ENCODE results near the gene TSPAN18.
A peak's percentile ranks its signal among the peaks of the same experiment; 100 is the strongest.
"Not testable (repeated sequence)": the region's sequence is repeated elsewhere in the genome, so short reads cannot be mapped to it uniquely, and the experiment has no call there.

Gene TSPAN18

DNA sequence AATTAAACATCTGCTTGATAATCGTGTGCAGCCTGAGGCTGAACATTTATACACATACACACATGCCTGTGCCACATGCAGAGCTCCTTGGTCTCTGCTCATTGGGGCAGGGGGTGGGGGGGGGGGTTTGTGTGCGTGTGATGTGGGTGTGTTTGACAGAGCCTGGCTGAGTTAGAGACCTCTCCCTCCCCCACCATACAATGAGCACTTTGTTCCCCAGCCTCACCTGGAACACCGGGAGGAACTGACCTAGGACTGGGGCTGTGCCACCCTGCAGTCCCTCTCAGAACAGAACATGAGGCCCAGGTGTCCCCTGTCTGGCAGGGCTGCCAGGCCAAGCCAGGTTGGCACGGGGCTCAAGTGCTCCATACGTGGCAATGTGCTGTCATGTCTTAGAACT lies 127.3 kb downstream of the TSPAN18 start:
- DNase-seq: no peak

DNA sequence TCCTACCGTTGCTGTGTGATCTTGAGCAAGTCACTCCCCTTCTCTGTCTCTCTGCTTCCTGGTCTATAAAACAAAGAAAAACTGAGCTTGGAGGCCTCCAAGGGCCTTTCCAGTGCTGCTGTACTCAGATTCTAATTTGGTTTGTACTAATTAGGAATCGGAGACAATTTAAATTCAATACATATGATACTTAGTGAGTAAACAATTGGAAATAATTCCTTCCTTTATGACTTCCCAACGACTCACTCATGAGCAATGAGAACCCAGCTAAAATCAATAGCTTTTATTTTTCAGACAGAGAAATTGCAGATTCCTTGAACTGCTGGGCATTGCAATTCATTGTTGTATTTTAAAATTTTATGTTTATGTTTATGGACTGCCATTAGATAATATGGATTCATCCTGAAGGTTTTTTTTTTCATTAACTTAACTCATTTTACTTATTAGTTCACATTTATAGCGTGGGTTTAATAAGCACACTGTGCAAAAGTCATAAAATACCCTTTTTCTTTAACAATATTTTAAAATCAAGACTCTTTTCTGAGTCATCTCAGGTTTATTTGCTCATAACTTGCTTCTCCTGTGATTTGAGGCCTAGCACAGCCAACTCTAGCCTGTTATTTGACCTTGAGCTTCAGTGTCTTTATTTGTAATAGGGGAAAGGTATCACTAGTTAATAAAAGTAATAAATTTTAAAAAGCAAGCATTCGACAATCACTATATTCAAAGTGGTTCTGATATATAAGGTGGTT lies 128.2 kb downstream of the TSPAN18 start:
- DNase-seq: no peak

DNA sequence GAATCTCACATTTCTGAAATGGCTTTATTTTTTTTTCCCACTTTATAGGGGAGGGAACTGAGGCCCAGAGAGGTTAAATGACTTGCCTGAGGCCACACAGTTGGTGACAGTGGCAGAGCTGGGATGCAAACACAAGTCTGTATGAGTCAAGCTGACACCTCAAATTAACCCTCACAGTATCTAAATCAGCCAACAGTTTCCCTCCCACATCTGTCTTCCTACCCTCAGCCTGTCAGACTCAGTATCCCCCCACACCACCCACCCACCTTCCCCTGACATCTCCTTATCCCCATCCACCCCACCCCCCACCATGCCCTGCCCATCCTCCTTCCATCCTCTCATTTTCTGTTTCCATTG lies 128.7 kb downstream of the TSPAN18 start:
- DNase-seq: no peak

DNA sequence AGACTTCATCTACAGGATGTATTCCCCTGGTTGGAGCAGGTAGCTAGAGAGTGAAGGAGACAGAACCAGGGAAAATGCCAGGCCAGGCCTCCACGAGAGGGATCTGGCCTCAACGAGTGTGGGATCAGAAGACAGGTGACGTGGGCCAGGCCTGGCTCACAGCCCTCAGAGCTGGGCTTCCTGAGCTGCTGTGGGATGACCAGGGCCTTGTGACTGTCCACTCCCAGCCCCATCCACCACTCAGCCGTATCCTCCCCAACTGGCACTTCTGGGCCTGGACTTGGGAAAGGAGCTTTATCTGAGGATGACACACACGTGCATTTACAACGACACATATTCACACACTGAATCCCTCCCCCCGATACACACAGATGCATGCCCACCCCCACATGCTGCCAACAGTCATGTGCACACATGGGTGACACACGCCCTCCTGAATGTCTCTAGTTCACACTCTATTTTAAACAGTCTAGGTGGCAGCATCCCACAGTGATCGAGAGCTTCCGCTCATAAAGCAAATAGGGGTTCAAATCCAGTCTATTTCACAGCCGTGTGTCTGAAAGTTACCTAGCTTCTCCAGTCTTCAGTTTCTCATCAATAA lies 130.8 kb downstream of the TSPAN18 start:
- DNase-seq: no peak

DNA sequence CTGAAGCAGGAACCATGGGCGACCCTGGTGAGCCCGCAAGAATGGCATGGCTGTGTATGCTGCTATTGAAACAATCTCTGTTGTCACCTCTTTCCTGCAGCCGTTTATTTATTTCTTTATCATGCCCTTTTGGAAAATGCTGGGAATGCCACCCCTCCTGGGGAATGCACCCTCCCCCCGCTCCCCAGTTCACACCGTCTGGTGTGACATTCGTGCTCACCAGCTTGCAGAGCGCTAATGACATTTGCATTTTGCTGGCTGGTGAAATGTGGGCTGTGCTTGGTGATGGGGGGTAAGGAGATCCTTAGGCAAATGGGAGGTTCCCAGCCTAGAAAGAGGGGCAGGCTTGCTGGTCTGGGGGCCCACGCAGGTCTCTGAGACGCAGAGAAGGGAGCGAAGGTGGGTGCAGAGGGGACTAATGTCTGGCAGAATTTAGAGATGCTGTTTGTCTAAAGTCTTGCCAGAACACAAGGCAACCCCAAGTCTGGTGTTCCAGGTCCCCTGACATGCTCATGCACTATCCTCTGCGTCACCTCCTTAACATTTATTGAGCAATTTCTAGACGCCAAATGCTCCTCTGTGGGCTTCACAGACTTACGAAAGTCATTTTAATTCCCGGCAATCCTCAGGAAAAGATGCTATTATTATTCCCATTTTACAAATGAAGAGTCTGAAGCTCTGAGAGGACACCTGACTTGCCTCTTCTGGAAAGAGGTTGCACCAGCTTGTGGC lies 132.2 kb downstream of the TSPAN18 start:
- DNase-seq: no peak

DNA sequence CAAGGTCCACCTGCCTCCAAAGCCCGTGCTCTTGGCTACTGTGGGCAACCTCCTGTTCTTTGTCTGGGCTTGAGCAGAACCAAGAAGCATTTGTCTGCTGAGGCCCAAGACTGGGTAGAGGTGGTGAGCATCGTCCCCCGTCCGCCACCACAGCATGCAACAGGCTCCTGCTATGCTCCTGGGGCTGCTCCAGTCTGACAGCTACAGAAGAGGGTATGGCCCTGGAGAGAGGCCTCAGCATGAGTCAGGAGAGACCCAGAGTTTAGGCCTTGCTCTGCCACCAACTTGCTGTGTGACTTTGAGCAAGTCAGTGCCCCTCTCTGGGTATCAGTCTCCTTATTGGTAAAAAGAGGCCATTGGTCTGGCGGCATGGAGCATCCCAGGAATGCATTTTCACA lies 132.8 kb downstream of the TSPAN18 start:
- DNase-seq: no peak

DNA sequence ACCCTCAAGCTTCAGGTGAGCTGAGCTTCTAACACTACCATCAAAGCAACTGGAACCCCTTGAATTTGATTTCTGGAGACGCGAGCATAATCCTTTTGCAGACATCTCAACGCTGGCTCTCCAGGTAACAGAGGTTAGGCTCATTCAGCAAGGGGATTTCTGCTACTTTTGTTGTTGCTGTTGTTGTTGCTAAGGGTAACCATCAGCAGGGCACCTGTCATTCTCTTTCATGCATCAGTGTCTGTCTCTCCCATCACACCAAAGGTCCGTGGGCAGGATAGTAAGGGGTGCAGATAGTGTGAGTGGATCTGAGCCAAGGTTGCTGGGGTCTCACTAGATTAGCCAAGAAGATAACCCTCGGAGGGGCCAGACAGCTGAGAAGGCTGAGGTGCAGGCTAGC lies 133.6 kb downstream of the TSPAN18 start:
- DNase-seq: no peak

DNA sequence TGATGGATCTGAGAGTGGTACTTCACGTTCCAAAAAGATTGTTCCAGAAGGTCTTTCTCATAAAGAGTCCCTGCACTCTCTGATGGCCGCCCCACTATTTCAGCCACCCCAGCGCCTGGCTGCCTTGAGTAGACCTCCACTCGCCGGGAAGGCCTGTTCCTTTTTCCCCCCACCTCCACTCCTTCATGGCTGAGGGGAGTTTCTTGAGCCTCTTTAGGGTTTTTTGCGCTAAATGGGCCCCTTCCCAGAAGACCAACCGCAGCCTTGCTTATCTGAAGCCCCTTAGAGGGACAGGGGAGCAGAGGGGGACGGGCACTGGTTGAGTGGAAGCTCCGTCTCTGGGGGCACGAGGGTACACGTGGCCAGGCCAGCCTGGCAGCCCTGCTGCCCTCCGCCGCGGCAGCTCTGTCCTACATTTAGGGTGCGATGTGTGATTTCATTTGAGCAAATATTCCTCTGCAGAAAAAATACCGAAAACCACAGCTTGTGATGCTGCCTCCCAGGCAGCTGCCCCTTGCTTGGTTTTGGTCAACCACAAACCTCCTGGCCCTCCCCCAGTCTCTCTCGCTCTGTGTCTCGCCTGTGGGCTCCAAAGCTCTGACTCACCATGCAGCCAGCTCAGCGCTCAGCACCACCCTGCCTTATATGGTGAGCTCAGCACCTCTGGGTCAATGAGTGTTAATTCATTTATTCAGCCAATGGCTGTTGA lies 135.2 kb downstream of the TSPAN18 start:
- DNase-seq: peak; percentile 44

DNA sequence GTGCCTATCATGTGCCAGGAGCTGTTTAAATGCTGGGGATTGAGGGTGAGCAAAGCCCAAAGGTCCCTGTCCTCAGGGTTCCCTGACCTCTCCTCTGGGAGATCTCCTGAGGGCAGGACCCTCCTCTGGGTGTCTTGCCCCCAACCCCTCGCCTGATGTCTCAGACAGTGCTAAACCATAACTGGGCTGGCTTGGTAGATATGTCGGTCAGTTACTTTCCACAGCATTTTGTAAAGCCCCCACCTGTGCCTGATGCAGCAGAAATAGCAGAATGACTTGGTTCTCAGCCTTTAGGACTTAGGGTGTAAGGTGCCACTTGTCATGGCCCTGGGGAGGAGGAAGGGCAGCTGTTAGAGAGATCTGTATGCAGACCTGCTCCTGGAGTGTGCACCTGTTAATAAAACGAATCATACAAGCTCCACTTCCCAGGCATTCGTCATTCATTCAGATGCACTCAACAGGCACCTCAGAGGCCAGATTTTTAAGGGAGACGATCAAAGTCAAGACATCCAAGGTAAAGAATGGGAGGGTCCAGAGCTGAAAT lies 135.9 kb downstream of the TSPAN18 start:
- DNase-seq: no peak

DNA sequence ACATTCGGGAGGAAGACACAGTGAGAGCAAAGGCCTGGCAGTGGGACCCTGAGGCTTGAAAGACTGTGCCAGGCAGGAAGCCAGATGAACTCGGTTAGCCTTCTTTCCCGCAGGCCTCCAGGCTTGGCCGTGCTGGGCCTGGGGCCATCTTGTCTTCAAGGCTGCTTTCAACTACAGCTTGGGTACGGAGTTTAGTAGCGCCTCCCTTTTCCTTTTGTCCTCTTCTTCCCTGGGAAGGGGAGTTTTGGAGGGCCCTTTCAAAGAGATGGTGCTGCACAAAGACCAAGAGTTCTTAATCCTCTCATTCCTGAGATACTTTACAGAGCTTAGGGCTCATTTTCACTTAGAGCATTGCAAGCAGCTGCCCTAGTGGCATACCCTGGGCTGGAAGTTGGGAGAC lies 136.5 kb downstream of the TSPAN18 start:
- no peak for DNase-seq

DNA sequence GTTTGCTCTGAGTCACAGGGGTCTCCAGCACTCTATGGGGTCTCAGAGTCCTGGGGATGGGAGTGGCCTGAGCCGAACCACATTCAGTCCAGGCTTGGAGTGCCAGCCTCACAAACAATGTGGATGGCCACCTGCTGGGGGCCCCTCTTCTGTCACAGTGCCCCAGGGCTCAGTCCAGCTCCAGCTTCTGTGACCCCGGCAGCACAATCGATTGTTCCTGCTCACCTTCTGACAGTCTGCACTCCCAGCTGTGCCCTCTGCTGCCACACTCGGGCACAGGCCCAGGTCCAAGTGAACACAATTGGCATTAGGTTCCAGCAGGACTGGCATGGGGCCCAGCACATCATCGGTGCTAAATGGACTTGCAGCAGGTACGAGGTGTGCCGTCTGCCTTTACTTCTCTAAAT lies 139.1 kb downstream of the TSPAN18 start:
- no peak for DNase-seq

DNA sequence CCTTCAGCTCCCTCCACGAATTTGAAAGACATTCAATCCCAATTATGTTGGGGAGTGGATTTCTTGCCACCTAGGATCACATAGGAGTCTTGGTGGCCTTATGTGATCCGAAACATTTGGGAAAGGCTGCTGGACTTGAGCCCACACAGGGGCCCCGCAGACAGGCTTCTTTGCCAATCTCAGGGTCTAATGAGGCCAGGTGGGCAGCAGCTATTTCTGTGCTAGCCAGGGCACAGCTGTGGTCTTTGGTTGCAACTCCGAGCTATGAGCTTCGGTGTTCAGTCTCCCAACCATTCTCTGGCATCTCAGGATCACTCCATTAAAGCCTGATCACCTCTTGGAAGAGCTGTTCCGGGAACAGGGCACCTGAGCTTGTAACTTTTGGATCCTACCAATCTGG lies 139.5 kb downstream of the TSPAN18 start:
- DNase-seq: no peak

DNA sequence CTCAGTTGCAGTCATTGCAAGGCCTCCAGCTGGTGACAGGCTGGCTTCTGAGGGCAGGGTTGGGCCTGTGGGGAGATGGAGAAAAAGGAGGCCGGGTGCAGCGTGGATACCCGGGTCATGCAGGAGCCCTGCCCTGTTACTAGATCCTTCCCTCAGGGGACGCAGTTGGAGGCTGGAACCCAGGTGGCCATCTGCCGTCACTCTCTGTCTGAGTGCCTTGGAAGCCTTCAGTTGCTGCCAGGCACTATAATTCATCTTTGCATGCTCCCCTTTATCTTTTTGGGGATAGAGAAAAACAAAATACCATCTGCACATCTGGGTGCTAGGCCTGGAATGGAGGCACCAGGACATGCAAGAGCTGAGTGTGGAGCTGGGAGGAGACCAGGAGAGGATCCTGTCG lies 141.3 kb downstream of the TSPAN18 start:
- no peak for DNase-seq

DNA sequence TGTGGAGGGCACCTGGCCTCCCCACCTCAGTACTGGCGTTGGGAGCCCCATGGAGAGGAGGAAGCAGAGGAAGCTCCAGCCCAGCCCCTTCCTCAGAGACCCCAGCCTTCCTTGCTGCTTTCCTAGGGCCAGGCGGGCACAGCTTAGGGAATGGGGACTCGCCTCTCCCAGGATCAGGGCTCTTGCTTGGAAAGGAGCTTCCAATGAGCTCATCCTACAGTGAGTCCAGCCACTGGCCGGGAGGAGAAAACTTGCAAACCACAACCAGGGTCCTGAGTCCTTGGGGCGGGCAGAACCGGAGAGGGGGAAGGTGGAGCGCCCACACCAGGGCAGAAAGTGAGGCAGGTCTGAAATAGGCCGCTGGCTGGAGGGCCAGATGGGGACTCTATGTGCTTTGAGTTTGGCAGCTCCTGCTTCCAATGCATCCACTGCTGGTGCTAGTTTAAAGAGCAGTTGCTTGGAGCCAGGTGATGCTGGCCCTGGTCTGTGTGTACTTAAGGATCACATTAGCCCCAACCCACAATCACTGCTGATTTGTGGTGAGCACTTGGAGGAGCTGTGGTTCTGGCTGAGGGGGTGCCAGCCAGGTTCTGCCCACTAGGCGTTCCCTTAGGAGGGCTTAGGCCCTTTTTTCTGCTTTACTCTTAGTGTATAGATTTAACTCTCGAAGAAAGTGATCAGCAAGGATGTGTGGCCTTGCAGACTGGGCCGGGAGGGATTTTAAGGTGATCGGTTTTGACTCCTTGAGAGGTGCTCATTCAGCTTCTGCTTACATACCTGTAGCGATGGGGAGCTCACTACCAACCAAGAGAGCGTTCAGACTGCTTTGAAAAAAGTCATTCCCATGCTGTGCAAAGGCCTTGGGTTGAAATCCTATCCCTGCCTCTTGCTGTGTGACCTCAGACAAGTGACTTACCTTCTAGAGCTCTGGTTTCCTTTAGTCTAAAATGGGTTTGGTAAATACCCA lies 142.0 kb downstream of the TSPAN18 start:
- DNase-seq: no peak

DNA sequence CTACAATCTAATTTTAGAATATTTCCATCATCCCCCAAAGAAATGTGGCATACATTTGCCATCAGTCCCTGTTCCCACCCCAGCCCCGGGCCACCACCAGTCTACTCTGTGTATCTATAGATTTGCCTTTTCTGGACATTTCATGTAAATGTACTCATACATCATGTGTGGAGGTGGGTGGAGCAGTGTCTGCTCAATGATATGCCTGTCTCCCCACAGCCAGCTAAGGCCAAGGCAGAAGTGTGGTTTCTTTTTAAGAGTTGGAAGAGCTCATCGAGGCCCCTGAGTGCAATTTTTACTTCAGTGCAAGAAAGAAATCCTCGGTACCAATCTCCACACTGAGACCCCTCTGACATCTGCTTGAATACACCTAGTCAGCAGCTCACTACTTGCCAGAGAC lies 143.4 kb downstream of the TSPAN18 start:
- DNase-seq: no peak

DNA sequence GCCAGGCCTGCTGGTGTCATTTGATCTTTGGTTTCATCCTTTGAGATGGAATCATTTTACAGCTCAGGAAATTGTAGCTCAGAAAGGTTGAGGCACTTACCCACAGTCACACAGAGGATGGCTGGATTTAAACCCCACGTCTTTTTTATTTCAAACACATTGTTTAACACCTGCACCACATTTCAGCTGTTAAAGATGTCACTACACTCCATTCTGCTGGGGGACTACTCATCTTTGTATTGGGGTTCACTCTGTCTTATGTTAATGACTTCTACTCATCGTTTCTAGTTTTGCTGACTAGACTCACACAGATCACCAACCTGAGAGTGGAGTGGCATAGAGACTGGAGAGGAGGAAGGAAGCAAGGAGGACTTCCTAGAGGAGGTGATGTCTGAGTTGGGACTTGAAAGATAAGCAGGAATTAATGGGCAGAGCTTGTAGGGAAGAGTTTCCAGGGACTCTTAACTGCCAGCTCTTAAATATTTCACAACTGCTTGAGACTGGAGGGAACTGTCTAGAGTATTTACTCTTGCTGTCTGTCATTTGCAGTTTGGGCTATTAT lies 143.9 kb downstream of the TSPAN18 start:
- no peak for DNase-seq

DNA sequence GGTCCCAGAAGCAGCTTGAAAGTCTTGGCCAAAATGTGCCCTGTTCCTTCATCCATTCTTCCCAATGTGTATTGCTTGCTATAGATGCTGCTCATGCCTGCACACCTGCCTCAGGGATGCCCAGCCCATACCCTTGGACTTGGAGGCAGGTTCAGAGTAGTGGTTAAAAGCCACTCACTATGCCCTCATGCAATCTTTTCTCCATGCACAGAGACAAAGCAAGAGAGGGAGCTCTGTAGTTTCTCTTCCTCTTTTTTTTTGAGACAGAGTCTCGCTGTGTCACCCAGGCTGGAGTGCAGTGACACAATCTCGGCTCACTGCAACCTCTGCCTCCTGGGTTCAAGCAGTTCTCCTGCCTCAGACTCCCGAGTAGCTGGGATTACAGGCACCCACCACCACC lies 144.9 kb downstream of the TSPAN18 start:
- not testable (repeated sequence) for DNase-seq

DNA sequence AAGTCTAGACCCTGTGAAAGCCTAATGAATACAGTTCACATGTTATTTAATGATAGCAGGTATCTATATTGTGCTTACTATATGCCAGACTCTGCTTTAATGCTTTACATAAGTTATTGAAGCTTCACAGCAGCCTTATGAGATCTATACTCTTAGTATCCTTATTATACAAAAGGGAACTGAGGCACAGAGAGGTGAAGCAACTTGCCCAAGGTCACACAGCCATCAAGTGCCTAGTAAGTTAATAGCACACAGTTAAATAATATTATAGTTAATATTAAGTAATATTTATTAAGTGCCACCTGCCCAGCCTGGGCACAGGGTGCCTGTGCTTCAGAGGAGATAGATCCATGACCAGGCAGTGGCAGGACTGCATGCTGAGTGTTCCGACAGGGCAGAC lies 145.8 kb downstream of the TSPAN18 start:
- no peak for DNase-seq

DNA sequence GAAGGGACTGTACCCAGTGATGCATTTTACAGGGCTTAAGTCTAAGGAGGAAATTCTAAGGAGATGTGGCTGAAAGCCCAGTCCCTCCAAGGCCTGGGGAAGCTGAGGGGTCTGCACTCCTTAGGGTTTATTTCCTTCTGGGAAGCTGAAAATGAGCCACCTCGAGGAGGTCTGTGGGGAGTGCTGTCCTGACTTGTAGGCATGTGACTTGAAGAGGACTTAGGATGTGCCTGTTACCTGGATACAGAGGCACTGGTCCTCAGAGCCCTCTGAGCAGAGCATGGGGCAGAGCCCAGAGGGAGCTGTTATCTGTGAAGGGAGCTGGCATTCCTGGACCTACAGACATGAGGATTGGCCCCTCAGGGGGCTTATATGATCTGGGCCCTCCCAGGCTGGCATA lies 146.8 kb downstream of the TSPAN18 start:
- no peak for DNase-seq

DNA sequence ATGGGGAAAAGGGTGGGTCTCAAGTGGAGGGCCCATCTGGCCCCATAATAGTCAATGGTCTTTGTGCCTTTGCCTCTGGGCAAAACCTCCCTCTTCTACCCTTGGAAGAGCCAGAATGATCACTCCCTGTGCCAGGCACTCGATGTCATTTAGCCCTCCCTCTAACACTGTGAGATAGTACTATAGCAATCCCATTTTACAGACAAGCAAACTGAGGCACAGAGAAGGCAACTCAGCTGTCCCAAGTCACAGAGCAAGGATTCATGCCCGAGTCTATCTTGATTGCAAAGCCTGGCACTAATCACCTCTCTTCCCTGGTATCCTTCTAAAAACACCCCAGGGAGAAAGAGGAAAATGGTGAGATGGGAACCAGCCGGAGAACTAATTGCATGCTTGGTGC lies 147.5 kb downstream of the TSPAN18 start:
- no peak for DNase-seq

DNA sequence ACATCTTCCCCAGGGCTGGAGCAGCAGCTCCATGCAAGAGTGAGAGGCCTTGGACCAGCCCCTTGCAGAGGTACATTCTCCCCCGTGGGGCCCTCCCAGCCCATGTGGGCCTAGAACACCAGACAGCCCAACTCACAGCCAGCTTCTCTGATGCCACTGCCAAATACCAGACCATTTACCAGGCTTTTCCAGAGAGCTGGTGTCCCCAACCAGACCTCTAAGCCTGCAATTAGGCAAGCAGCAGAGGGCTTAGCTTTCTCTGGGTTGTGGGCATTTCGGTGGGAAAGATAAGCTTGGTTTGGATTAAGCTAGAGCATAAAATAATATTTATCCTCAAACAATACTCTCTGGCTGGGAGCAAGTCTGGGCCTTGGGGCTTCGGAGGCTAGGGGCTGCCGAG lies 148.3 kb downstream of the TSPAN18 start:
- DNase-seq: no peak

DNA sequence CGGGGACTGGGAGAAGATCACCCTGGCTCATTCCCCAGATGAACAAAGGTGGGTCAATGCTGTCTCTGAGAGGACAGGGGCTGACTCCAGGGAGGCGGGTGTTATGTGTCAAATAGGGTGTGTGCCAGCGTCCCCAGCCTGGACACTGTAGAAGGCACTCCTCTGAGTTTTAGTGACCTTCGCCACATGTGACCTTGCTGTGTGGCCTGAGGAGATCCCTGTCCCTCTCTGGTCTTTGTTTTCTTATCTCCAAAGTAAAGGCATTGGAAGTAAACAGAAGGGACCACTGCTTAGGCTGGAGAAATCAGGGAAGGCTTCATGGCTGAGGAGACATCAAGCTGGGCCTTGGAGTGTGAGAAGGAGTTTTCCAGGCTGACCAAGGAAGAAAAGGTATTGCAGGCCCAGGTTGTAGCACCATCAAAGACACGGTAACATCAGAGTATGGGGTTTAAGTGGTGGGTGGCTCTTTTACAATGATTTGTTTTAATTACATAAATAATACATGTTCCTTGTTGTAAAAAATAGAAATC lies 149.5 kb downstream of the TSPAN18 start:
- DNase-seq: no peak

Measured in SIG-M5 (cell line).